Spleen (tissue), 11 donors: ENCODE data around the gene TMEM53. TPM values are rescaled to one million over a fixed set of nuclear protein-coding genes. Genes with fewer than 3 reads are reported as not detected.

Experiments
- DNase-seq: peaks from one replicate; pipeline ENCODE4 v3.0.0-alpha.2; 2020
- H3K27ac ChIP-seq, 8 donors: fragments of 200-600 bp; sonication (generic) in 7 of 8; 1 replicate in 4 of 8; 2 replicates in 4 of 8; pipeline versions ENCODE4 v1.5.0 to v1.8.0; 2016 to 2021; ENCODE audit warnings: inconsistent platforms in 4 of 8, mild to moderate bottlenecking in 4 of 8, moderate library complexity in 1 of 8
- H3K27me3 ChIP-seq, 7 donors: fragments of 200-600 bp; sonication (generic) in 6 of 7; replicated peaks in 1 of 7; 1 replicate in 4 of 7; 2 replicates in 3 of 7; pipeline versions ENCODE4 v1.5.0 to v1.8.0; 2016 to 2021; ENCODE audit warnings: inconsistent platforms in 3 of 7, mild to moderate bottlenecking in 1 of 7
- H3K36me3 ChIP-seq, 6 donors: fragments of 200-600 bp; sonication (generic) in 5 of 6; 1 replicate in 4 of 6; 2 replicates in 2 of 6; pipeline versions ENCODE4 v1.5.0 to v1.8.0; 2016 to 2021; ENCODE audit warnings: inconsistent platforms in 2 of 6
- H3K4me1 ChIP-seq, 6 donors: fragments of 200-600 bp; sonication (generic) in 5 of 6; 1 replicate in 3 of 6; 2 replicates in 3 of 6; pipeline versions ENCODE4 v1.5.0 to v1.8.0; 2016 to 2021; ENCODE audit warnings: inconsistent platforms in 3 of 6
- H3K4me3 ChIP-seq, 8 donors: fragments of 200-600 bp; sonication (generic) in 7 of 8; 1 replicate in 4 of 8; 2 replicates in 4 of 8; pipeline versions ENCODE4 v1.5.0 to v1.8.0; 2016 to 2021; ENCODE audit warnings: inconsistent platforms in 4 of 8, mild to moderate bottlenecking in 4 of 8, moderate library complexity in 2 of 8
- H3K9me3 ChIP-seq, 8 donors: fragments of 200-600 bp; sonication (generic) in 7 of 8; 1 replicate in 4 of 8; 2 replicates in 4 of 8; pipeline versions ENCODE4 v1.5.0 to v1.8.0; 2016 to 2021; ENCODE audit warnings: inconsistent platforms in 4 of 8
- POLR2A ChIP-seq, 3 donors: fragments of 450-650 bp; IDR thresholded peaks; one replicate each; pipeline ENCODE4 v1.5.1; 2017; ENCODE audit warnings: antibody characterized with exemption in 3 of 3, mild to moderate bottlenecking in 1 of 3
- POLR2AphosphoS5 ChIP-seq, 3 donors: sonication (generic); formaldehyde crosslinking; IDR thresholded peaks; one replicate each; pipeline ENCODE4 v1.5.1; 2017; ENCODE audit warnings: antibody characterized with exemption in 3 of 3
- WGBS, 5 donors: extraction: QIAGEN DNeasy Blood & Tissue Kit in 3 of 5; methylation state at CpG; one replicate each; pipeline versions ENCODE4 v1.1.5 to v1.1.7; 2013 to 2018; 5-methylcytosine and 5-hydroxymethylcytosine counted together
- intact Hi-C: fragments of 100-400 bp; cut with DNase I; formaldehyde crosslinking; loops from one replicate; pipeline ENCODE4 v1.15.0; 2023; ENCODE audit warnings: low total_unique reads
- polyA plus RNA-seq, 3 donors: library from polyadenylated mRNA; stranded (reverse); fragments of 200-250 nt; gene quantifications; one replicate each; pipeline ENCODE4 v1.2.1, GENCODE V29; 2013
- total RNA-seq, 7 donors: library from RNA; depleted of rRNA in 3 of 7; stranded (reverse); fragments of >200 nt in 3 of 7; fragmentation: NEBNext Ultra II Directional in 4 of 7; extraction: Animal tissue kit (Norgen Biotek cat#: 25700) in 4 of 7; gene quantifications; one replicate each; pipeline versions ENCODE4 v1.1.0 to v1.2.1, GENCODE V29; 2016 to 2021
- TF ChIP-seq, protein P1 (sequence below), 11 experiments: fragments of 200-600 bp in 7 of 11; fragments of 450-650 bp in 4 of 11; sonication (generic) in 4 of 11; IDR thresholded peaks in 8 of 11; conservative IDR thresholded peaks in 3 of 11; 1 replicate in 7 of 11; 2 replicates in 4 of 11; pipeline versions ENCODE4 v1.4.0 to v1.8.0; 2016 to 2021; ENCODE audit warnings: antibody characterized with exemption in 11 of 11, inconsistent platforms in 4 of 11, mild to moderate bottlenecking in 1 of 11
- donor health status: healthy with polysubstance abuse.
- donor health status: DM: no; HTN: no; CAD: no; lungs with moderate emphysema.
- donor health status: DM: no; HTN: no; CAD: no.
- donor health status: Bipolar disorder and iron deficiency.
- donor health status: healthy.
- donor health status: DM: no; HTN: no; CAD: no.
- donor health status: DM: yes; HTN: yes; CAD: no.

Gene TMEM53
- total and polyA plus RNA-seq, 10 donors, result 4.3 to 7.5 (median 5.4) TPM

DNA sequence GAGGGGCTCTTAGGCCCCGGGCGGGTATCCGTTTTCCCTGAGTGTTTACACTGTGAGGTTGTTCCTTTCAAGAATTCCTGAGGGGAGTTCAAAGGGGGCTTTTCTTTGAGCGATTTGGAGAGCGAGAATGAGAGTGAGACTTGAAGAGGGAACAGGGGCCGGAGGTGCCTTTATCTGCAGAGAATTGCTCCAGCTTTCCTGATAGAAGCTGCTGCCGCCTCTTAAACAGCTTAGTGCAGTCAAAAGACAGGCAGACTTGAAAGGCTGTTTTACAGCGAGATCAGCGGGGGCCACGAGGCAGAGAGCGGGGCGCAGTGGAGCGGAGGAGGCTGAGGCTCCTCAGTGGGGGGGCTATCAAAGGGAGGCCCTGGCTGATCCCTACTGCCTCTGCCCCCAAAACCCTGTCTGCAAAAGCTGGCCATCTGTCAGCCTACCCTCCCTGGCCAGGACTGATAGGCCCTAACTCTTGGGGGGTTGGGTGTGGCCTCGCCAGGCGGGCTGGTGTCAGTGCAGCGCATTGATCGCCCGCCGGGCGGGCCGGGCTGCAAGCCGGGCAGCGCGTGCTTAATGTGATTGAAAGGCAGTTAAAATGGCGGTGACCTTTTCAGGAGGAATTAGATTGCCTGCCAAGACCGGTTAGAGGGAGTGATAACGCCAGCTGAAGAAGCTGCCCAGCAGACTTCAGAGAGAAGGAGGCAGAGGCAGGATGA, 36.4 kb downstream of the TMEM53 start:
- WGBS, 5 donors, result 81 to 91% (median 87%) methylated on average over 27 of the region's 27 CpGs
- TF ChIP-seq POLR2AphosphoS5 (IDR thresholded peaks at IDR 0.05) (peak in 2 of 3 donors; percentile 41 to 72), POLR2A (IDR thresholded peaks at IDR 0.05) (no peak)
- TF ChIP-seq, protein P1, sequence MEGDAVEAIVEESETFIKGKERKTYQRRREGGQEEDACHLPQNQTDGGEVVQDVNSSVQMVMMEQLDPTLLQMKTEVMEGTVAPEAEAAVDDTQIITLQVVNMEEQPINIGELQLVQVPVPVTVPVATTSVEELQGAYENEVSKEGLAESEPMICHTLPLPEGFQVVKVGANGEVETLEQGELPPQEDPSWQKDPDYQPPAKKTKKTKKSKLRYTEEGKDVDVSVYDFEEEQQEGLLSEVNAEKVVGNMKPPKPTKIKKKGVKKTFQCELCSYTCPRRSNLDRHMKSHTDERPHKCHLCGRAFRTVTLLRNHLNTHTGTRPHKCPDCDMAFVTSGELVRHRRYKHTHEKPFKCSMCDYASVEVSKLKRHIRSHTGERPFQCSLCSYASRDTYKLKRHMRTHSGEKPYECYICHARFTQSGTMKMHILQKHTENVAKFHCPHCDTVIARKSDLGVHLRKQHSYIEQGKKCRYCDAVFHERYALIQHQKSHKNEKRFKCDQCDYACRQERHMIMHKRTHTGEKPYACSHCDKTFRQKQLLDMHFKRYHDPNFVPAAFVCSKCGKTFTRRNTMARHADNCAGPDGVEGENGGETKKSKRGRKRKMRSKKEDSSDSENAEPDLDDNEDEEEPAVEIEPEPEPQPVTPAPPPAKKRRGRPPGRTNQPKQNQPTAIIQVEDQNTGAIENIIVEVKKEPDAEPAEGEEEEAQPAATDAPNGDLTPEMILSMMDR (IDR thresholded peaks at IDR 0.05 in 8 of 11, conservative IDR thresholded peaks at IDR 0.05 in 3 of 11), result no peak
- Histone ChIP-seq H3K9me3 (no peaks in the 10 kb centered on the region), H3K27ac (no peak overlapping the region), H3K36me3 (peaks cover 0 to 100% (median 94%) of the 10 kb centered on the region in 6 donors), H3K4me1 (peaks cover 12 to 65% (median 30%) of the 10 kb centered on the region in 6 donors), H3K27me3 (no peaks in the 10 kb centered on the region), H3K4me3 (no peak overlapping the region)
- no peak for DNase-seq
- intact Hi-C loops, result no loop called here

DNA sequence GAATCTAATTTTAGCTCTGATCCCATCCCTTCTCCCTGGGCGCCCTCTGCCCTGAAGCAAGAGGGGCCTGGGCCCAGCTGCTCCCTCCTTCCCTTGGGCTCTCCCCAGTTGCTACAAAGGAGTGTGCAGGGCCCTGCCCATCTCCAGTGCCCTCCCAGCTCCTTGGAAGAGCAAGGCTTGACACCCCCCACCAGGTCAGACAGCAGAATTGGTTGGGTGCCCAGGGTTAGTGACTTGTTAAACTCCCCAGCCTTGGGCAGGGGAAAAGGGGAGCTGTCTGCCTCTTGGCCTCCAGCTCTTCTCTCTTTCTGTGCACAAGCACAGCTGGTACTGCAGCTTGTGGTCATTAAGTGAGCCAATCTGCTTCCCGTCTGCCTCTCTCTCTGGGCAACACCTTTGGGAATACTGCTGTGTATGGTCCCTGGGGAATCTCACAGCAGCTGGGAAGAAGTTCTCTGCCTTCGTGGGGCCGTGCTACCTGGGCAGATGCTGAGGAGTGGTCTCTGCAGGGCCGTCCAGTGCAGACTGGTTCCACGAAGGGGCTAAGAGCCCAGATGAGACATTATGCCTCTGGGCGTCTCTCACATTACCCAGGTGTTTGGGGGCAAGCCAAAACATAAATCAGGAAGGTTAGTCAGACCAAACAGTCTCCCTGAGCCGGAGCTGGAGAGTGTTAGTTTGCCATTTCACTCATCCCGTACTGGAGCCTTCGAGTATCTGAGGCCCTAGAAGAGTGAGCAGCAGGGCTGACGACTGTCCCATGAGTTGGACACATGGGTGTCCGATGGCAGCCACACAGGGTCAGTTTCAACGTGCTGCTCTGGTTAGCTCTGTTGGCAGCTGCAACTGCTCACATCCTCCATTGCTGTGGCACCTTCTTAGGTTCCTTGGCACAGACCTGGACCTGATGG, 37.3 kb downstream of the TMEM53 start:
- intact Hi-C loops, result no loop called here
- WGBS, 5 donors, result 82 to 92% (median 90%) methylated on average over 11 to 13 of the region's 13 CpGs
- Histone ChIP-seq H3K4me3 (no peak overlapping the region), H3K4me1 (peaks cover 16 to 73% (median 35%) of the 10 kb centered on the region in 6 donors), H3K27me3 (no peaks in the 10 kb centered on the region), H3K36me3 (peaks cover 0 to 93% (median 85%) of the 10 kb centered on the region in 6 donors), H3K9me3 (no peaks in the 10 kb centered on the region), H3K27ac (no peak overlapping the region)
- DNase-seq, result no peak
- TF ChIP-seq POLR2AphosphoS5 (IDR thresholded peaks at IDR 0.05) (no peak), POLR2A (IDR thresholded peaks at IDR 0.05) (no peak)
- TF ChIP-seq, protein P1 (IDR thresholded peaks at IDR 0.05 in 8 of 11, conservative IDR thresholded peaks at IDR 0.05 in 3 of 11), result no peak

DNA sequence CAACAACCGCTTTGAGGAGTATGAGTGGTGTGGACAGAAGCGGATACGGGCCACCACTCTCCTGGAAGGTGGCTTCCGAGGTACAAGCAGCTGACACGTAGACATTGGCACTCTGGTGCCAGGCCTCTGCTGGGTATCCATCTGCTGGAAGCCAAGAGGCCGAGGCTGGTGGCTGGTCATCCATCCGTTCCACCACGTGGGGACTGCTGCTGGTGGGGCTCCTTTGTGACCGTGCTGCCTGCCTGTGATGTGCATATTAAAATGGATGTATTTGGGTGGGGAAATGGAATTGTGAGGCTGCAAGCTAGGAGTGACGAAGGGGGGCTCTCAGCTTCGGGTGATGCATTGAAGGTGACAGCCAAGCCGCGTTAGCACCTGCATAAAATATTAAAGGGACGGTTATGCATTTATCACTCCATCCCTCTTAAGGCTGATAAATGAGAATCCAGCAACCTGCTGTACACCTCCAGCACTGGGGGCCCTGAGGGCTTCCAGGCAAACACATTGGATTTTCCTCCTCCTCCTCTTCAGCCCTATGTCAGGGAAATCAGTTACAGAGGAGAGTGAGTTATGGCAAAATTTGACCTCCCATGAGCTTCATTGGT, 38.1 kb downstream of the TMEM53 start:
- 93 to 97% (median 95%) methylated on average over 12 to 14 of the region's 14 CpGs for WGBS, 5 donors
- no peak for DNase-seq
- H3K4me1 ChIP-seq, result peaks cover 16 to 73% (median 39%) of the 10 kb centered on the region in 6 donors
- H3K36me3 ChIP-seq, result peaks cover 0 to 86% (median 77%) of the 10 kb centered on the region in 6 donors
- intact Hi-C loops, result no loop called here
- no peak overlapping the region for H3K4me3 ChIP-seq
- no peak overlapping the region for H3K27ac ChIP-seq
- no peak for TF ChIP-seq POLR2AphosphoS5 (IDR thresholded peaks at IDR 0.05)
- H3K27me3 ChIP-seq, result no peaks in the 10 kb centered on the region
- no peaks in the 10 kb centered on the region for H3K9me3 ChIP-seq

DNA sequence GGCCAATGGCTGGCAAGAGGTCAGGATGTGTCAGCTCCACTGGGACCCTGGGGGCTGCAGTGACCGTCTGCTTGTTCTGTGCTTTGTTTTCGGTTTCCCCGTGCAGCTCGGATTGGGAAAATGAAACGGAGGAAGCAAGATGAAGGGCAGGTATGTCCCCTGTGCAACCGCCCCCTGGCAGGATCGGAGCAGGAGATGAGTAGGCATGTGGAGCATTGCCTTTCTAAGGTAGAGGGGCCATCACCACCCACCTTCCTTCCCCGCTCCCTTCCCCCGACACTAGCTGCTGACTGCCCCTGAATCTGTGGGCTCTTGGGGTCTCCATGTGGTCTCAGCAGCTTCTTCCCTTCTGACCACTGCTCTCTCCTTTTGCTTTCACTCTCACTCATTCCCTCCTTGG, 38.8 kb downstream of the TMEM53 start:
- WGBS, 5 donors, result 89 to 97% (median 94%) methylated on average over 9 of the region's 9 CpGs
- Histone ChIP-seq H3K4me1 (peaks cover 16 to 76% (median 42%) of the 10 kb centered on the region in 6 donors), H3K36me3 (peaks cover 0 to 78% (median 70%) of the 10 kb centered on the region in 6 donors), H3K4me3 (no peak overlapping the region), H3K27me3 (no peaks in the 10 kb centered on the region), H3K27ac (no peak overlapping the region), H3K9me3 (no peaks in the 10 kb centered on the region)
- no peak for DNase-seq
- intact Hi-C loops, result no loop called here
- TF ChIP-seq, protein P1 (IDR thresholded peaks at IDR 0.05 in 8 of 11, conservative IDR thresholded peaks at IDR 0.05 in 3 of 11), result no peak
- TF ChIP-seq POLR2A (IDR thresholded peaks at IDR 0.05), result no peak
